ENCODE results near the gene LDHAL6A.

LDHAL6A gene

GRCh38 chr11:18522388-18522787 is 66.7 kb downstream of the LDHAL6A start:
- no peak for DNase-seq (ENCODE audit: low spot score)
- no peak for TF ChIP-seq CTCF (IDR thresholded peaks at IDR 0.05; ENCODE audit: borderline replicate concordance, control extremely low read depth, extremely low read depth, insufficient read depth, missing control alignments)
- in situ Hi-C loops (cut with MboI; ENCODE audit: low sequenced_read_pairs, unreplicated experiment) = no loop called here

GRCh38 chr11:18523084-18523483 is 67.4 kb downstream of the LDHAL6A start:
- no peak for DNase-seq (ENCODE audit: low spot score)
- in situ Hi-C loops (cut with MboI; ENCODE audit: low sequenced_read_pairs, unreplicated experiment) = no loop called here
- no peak for TF ChIP-seq CTCF (IDR thresholded peaks at IDR 0.05; ENCODE audit: borderline replicate concordance, control extremely low read depth, extremely low read depth, insufficient read depth, missing control alignments)

GRCh38 chr11:18524248-18524647 is 68.6 kb downstream of the LDHAL6A start:
- TF ChIP-seq CTCF (IDR thresholded peaks at IDR 0.05; ENCODE audit: borderline replicate concordance, control extremely low read depth, extremely low read depth, insufficient read depth, missing control alignments) = no peak
- in situ Hi-C loops (cut with MboI; ENCODE audit: low sequenced_read_pairs, unreplicated experiment) = no loop called here

GRCh38 chr11:18526130-18526520 is 70.5 kb downstream of the LDHAL6A start:
- DNase-seq (ENCODE audit: low spot score) = no peak
- no peak for TF ChIP-seq CTCF (IDR thresholded peaks at IDR 0.05; ENCODE audit: borderline replicate concordance, control extremely low read depth, extremely low read depth, insufficient read depth, missing control alignments)

More at GRCh38 chr11:18524248-18524647, 68.6 kb downstream of the LDHAL6A start:
- DNase-seq (ENCODE audit: low spot score) = no peak

GRCh38 chr11:18526521-18527296 is 71.1 kb downstream of the LDHAL6A start, which contains the start of gene TSG101:
TSG101 (minus strand) TSS chr11:18526942; CDS start chr11:18526816, 126 bp downstream.
- TF ChIP-seq CTCF (IDR thresholded peaks at IDR 0.05; ENCODE audit: borderline replicate concordance, control extremely low read depth, extremely low read depth, insufficient read depth, missing control alignments) = no peak
- in situ Hi-C loops (cut with MboI; ENCODE audit: low sequenced_read_pairs, unreplicated experiment) = no loop called here
- peak; percentile 94 for DNase-seq (ENCODE audit: low spot score)

More at GRCh38 chr11:18526130-18526520, 70.5 kb downstream of the LDHAL6A start:
- in situ Hi-C loops (cut with MboI; ENCODE audit: low sequenced_read_pairs, unreplicated experiment) = no loop called here

GRCh38 chr11:18527512-18527911 is 71.9 kb downstream of the LDHAL6A start:
- TF ChIP-seq CTCF (IDR thresholded peaks at IDR 0.05; ENCODE audit: borderline replicate concordance, control extremely low read depth, extremely low read depth, insufficient read depth, missing control alignments) = no peak
- no peak for DNase-seq (ENCODE audit: low spot score)
- in situ Hi-C loops (cut with MboI; ENCODE audit: low sequenced_read_pairs, unreplicated experiment) = no loop called here
